Activated naive CD4-positive, alpha-beta T cell treated with Interleukin-2 at 50 U/mL for 16 hours (primary cell): ENCODE results near the gene ANKRD55.
"Not testable (repeated sequence)": the region's sequence is repeated elsewhere in the genome, so short reads cannot be mapped to it uniquely, and the experiment has no call there.

Experiments
- DNase-seq: peaks from one replicate; pipeline ENCODE4 v3.0.0-alpha.2; 2020

The ANKRD55 gene

DNA sequence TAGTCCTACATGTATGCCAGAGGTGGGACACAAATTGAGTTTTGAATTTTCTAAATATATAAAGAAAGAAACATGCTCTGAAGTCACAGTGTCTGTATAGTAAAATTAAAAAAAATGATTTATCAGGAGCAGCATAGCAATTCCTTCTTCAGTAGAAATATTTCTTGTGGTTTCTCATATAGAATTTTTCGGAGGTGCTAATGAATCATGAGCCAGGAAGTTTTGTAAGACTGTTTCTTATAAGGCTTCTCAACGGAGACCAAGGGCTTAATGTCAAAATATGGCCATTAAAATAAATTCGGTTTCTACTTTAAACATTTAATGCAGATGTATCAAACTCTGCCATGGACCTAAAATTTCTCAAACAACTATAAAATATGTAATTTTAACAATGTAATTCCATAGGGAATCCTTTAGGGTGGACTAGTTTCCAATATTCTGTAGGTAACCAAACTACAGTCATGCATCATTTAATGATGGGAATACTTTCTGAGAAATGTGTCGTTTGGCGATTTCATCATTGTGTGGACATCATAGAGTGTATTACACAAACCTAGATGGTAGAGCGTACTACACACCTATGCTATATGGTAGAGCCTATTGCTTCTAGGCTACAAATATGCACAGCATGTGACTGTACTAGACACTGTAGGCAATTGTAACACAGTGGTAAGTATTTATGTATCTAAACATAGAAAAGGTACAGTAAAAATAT is 66.3 kb downstream of the ANKRD55 start:
- no peak for DNase-seq

DNA sequence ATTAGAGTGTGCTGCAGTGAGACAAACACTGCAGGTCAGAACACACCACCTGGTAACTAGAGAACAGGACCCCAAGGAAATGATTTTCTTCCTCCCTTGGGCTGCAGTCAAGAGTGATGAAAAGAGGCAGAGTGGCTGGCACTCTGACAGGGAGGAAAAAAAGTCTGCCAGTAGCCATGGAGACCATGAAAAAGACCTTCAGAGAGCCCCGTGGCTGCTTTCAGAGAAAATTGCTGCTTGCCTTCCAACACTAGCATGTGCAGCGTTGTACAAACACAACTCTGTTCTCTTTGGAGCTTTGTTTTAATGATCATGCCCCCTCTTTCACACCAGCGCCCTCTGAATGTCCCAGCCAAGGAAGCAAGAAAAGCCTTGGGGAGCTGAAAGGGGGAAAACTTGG is 68.8 kb downstream of the ANKRD55 start:
- no peak for DNase-seq

DNA sequence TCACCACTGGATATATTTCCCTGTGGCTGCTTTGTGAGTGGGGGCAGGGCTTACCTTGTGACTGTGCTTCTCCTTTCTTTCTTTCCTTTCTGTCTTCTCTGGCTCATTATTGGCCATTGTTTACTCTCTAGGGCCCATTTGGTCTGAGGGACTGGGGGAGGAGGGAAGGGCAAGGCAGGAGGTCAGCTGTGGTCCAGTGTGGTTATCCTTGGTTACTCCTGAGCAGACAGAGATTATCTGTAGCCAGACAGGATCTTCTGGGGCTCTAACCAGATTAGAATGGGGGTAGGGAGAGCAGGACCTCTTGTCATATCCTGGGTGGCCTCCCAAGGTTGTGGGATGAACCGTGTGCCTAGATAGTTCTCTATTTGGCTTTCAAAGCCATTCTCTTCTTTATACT is 71.2 kb downstream of the ANKRD55 start:
- no peak for DNase-seq

DNA sequence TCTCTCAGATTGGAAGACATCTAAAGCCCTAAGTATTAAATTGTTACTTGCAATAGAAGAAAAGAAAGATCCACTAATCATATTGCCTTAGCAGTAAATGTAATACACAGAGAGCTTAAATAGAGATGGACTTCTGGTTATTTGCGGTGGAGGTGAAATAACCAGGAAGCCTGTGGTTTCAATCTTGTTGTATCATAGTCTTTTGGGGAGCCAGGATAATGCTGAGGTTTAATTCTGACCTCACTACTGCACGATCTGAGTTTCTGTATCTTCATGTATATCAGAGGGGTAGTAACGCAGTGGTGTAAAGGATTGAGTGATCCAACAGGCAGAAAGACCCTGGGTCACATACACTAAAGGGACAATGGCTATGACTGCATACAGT is 71.7 kb downstream of the ANKRD55 start:
- DNase-seq = no peak

DNA sequence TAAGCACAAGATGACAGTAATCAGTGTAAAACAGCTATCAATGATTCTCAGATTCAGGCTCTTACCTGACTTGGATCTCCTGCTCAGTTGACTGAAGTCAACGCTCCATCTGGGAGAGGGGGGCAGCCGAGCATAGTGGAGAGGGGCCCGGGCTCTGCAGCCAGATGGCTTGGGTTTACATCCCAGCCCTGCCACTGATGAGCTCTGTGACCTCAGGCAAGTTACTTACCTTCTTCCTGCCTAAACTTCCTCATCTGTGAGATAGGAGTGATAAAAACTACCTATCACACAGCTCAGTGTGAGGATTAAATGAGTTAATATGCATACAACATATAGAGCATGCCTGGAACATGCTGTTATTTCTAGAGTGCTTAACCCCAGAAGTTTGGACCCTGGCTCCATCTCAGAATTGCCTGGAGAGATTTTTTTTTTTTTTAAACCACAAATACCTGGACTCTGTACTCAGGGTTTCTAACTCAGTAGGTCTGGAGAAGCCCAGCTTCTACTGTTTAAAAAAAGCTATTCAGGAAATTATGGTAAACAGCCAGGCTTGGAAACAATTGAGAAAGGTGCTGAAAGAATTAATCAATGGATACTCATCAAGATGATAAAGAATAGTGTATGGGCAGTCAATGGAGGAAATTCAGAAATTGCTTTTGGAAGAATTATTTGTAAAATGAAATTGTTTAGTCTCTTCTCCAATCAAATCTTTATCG is 72.2 kb downstream of the ANKRD55 start:
- no peak for DNase-seq

DNA sequence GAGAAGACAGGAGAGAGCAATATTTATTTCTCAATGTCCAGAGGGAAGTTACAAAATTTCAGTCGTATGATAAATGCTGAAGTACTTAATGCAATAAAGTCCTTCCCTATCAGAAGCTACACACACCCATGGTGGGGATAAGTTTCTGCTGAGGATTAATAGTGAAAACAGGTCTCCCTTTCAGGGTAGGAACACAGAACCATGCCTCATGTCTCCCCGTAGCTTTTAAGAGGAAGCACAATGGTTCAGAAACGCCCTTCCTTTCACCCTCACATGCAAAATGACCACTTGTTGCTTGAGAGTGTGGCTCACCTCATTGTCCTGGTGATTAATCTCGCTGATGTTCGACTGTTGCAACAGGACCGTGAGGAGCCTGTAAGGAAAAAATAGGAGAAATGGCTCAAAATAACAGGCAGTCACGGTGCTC is 73.6 kb downstream of the ANKRD55 start:
- DNase-seq = no peak

DNA sequence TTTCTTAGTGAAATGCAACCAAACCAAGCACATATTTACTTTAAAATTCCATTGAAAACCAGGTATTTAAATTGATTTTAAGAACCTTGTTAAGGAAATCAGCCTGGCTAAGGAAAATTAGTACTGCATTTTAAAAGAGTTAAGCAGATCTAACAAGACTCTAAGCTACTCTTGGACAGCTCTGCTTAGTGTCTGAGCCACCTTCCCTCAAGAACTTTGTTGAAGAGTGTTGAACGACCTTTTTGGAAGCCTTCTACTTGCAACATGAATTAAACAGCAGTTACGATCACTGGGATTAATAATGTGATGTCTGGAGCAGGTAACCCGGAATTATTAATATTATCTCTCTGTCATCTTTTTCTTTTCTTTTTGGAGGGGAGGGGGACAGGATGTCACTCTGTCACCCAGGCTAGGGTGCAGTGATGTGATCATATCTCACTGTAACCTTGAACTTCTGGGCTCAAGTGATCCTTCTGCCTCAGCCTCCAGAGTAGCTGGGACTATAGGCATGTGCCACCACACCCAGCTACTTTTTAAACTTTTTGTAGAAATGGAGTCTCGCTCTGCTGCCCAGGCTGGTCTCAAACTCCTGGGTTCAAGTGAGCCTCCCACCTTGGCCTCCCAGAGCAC is 74.7 kb downstream of the ANKRD55 start:
- DNase-seq = no peak

DNA sequence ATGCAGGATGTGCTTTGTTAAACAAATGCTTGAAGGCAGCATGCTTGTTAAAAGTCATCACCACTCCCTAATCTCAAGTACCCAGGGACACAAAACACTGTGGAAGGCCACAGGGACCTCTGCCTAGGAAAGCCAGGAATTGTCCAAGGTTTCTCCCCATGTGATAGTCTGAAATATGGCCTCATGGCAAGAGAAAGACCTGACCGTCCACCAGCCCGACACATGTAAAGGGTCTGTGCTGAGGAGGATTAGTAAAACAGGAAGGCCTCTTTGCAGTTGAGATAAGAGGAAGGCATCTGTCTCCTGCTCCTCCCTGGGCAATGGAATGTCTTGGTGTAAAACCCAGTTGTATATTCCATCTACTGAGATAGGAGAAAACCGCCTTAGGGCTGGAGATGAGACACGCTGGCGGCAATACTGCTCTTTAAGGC is 75.9 kb downstream of the ANKRD55 start:
- DNase-seq = not testable (repeated sequence)

DNA sequence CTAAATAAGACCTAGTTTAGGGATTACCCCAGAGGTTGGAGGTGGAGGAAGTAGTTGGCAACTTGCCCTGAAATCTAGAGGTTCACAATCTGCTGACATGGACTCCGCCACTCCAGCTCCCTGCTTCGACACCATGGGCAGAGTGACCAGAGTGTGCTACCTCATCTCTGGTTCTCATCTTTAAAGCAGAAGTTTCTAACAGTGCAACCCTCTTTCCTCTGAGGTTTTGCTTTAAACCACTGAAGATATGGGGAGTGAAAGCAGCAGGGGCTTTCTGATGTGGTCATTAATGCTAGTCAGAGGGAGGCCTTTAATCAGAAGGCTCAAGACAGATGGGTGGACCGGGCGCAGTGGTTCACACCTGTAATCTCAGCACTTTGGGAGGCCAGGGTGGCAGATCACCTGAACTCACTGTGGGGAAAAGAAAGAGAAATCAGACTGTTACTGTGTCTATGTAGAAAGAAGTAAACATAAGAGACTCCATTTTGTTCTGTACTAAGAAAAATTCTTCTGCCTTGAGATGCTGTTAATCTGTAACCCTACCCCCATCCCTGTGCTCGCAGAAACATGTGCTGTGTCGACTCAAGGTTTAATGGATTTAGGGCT is 76.4 kb downstream of the ANKRD55 start:
- peak; percentile 28 for DNase-seq

DNA sequence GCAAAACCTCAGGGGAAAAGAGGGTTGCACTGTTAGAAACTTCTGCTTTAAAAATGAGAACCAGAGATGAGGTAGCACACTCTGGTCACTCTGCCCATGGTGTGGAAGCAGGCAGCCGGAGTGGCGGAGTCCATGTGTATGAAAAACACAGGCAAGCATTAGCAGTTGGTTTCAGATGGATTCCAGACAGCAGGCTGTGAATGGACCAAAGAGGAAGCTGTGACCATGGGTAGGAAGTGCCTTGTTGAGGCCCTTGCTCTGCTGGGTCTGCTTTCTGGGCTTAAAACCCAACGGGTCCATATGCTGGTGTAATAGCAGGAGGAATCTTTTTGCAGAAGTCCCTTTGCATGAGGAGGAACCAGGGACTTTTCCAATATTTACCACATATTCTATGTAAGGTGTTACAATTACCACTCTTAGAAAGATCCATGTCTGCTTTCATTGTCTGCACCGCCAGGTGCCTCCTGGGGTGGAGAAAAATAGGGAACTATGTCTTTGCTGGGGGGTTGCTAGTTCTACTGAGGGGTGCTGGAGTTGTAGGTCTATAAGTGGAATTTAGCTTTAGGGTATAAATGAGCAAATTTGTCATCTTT is 77.0 kb downstream of the ANKRD55 start:
- DNase-seq = no peak

DNA sequence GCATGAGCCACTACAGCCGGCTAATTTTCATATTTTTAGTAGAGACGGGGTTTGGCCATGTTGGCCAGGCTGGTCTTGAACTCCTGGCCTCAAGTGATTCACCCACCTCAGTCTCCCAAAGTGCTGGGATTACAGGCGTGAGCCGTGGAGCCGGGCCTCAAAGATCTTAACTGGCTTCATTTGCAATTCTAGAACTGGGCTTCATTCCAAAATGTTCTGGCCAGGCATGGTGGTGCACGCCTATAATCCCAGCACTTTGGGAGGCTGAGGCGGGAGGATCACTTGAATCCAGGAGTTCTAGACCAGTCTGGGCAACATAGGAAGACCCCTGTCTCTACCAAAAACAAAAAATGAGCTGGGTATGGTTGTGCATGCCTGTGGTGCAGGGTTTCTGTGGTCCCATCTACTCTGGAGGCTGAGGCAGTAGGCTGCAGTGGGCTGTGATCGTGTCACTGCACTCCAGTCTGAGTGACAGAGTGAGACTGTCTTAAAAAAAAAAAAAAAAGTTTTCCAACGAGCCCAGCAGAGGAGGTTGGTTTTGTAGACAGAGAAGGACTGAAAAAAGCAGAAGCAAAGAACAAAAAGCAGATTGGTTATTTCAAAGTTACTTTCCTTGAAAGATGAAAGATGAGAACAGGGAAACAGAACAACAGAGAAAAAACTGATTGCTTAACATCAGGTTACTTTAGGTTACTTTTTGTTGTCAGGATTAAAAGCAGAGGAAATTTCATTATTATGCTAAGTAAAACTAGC is 78.2 kb downstream of the ANKRD55 start:
- no peak for DNase-seq

DNA sequence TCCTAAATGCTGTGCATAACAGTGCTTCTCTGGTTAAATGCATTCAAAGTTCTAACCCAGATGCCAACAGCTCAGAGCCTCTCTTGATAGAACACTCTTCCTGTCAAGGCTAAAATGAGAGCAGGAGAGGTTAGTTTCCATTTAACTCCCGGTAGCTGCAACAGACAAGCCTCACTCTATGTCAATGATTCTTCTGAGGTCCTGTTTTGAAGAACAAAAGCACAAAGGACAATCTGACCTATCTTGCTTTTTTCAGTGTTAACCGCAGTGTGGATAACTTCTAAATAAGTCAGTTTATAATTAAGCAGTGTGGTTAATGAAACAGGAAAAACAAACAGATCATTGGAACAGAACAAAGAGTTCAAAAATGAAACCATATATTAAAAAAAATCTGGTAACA is 80.7 kb downstream of the ANKRD55 start:
- no peak for DNase-seq

DNA sequence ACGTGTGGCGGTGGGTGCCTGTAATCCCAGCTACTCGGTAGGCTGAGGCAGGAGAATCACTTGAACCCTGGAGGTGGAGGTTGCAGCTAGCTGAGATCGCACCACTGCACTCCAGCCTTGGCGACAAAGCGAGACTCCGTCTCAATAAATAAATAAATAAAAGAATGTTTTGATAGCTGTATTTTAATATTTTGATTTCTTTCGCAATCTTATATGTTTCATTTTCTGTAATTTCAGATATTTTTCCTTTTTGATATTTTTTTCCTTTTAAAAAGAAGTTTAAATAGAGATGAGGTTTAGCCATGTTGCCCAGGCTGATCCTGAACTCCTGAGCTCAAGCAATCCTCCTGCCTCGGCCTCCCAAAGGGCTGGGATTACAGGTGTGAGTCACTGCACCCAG is 82.4 kb downstream of the ANKRD55 start:
- not testable (repeated sequence) for DNase-seq

DNA sequence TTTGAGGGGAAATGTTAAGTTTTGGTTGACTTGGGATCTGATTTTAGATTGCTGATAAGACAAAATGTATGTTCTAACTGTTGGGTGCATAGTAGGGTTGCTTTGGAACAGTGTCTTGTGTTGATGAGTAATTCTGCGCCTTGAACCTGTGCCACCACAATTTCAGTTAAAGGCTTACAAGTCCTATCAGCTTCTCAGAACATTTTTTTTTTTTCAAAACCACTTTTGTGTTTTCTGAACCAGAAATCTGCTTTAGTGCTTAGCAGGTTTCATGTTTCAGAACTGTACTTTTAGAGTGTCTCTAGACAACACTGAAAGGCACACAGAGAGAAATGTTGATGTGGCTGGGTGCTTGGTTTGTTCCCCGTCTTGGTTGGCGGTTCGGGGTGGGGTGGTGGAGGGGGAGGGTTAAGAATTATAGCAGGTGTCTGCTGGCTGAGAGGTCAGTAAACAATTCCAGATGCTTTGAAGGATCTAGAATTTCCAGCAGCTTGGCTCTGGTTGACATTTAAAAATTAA is 84.6 kb downstream of the ANKRD55 start:
- DNase-seq = peak; percentile 16

DNA sequence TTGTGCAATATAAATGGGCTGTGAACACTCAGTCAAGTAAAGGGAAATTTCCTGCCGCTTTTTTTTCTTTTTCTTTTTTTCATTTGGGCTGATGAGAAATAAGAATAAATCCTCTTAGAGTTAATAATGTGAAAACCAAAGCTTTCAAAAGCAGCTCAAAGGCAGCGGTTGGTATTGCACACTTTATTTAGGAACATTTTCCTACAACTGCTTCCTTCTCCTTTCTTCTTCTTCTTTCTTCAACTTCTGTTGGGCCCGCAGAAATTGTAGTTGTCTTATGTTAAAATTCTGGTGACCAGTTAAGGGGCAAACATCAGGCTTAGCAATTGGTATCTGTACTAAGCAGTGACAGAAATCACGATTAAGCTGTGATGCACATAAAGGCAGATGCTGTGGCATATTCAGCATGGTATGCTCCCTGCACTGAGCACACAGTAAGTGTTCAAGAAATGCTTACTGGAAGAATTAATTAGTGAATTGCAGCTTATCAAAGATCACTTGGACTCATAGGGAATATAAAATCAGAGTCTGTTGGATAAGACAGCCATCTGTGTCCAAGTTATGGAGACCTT is 85.4 kb downstream of the ANKRD55 start:
- no peak for DNase-seq

DNA sequence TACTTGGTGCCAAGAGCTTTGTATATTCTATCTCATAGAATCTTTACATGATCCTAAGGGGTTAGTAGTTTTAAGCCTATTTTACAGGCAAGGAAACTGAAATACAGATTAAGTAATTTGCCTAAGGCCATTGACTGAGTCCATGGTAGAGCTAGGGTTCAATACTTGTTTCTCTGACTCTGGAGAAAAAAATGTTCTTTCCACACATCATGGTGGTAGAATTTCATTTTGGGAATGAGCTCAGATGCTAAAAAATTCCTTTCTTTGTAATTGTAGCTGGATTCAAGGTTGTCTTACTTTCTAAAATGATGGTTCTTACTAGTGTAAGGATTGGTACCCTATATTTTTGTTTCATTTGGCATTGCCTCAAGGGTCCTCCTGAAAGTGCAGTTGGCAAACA is 86.0 kb downstream of the ANKRD55 start:
- no peak for DNase-seq

DNA sequence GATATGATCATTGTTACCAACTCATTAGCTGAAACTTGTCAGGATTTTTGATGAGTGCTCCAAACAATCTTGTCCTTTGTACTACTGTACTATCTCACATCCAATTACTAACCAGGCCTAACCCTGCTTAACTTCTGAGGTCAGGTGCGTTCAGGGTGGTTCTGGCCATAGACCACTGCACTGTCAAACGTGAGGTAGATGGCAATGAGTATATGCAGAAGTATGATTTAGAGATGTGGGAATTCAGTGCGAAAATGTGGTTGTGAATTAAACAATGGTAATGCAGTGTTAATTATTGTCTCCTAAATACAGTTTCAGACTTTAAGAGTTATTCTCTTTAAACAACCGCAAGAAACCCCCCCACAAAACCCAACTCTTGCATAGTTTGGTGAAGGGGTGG is 86.5 kb downstream of the ANKRD55 start:
- no peak for DNase-seq

DNA sequence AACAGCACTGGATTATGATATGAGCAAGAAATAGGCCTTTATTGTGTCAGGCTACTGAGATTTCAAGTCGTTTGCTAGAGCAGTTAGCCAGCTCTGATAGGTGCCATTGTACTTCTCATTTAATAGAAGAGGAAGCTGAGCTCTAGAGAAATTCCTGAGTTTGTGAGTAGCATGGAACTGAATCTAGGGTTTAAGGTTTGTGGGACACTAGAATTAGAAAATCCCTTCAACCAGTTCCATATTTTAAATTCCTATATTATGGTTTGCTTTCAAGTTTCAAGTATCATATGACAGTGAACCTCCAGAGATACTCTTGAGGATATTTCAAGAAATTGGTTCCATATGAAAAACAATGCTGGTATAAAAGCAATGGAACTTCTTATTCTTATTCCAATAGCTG is 87.6 kb downstream of the ANKRD55 start:
- DNase-seq = no peak

DNA sequence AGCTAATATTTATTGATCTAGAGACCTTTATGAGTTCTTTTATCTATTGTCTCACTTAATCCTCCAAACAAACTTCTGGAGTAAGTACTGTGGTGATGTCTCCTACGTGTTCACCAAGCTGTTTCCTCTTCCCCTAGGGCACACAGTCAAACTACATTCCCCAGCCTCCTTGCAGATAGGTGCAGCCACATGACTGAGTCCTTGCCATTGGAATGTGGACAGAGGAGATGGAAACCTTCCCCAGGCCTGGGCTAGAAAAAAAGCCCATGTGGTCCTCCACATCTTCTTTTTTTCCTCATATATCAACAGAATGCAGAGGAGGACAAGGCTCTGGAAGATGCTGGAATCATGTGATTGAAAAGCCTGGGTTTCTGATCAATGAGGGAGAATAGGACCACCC is 88.0 kb downstream of the ANKRD55 start:
- no peak for DNase-seq

DNA sequence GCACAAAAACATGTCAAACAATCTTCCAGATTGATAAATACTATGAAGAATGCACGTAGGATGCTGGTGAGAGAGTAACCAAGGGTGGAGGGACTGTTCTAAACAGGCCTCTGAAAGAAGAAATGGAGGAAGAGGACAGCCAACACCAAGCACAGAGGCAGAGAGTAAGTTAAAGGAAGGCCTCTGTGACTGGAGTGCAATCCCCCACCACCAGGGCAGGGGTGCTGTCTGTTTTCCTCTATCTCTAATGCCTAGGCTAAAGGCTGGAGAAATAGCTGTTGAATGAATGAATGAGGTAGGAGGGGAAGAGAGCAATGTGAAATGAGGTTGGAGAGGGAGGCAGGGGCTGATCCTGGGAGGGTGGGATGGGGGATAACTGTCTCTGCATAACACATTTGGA is 88.9 kb downstream of the ANKRD55 start:
- DNase-seq = no peak

DNA sequence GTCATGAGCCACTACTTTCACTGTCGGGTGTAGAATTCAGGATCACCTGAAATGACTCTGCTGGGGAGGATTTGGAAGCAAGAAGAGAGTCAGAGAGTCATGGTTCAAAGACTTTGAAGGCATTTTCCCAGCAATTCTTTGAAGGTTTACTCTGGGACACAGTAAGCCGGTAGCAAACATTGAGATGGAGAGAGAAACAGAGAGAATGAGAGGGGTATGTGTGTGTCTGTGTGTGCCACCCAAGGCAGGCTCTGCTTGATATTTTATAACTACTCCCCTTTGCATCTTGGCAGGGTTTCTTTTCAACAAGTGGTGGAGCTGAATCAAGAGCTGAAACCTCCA is 89.8 kb downstream of the ANKRD55 start:
- no peak for DNase-seq
